Activated T-cell treated with anti-CD3 and anti-CD28 coated beads, Interleukin-2, amount 50 U/mL, for 1 hour (primary cell): ENCODE measurements around the gene FNIP2.
"Not testable (repeated sequence)": the region's sequence is repeated elsewhere in the genome, so short reads cannot be mapped to it uniquely, and the experiment has no call there.

Experiments used
- DNase-seq: peaks from one replicate; pipeline ENCODE4 v3.0.0-alpha.2; 2020

FNIP2 gene

GRCh38 chr4:158768555-158769174, at the start of gene FNIP2:
Gene FNIP2, plus strand, starts transcription at chr4:158769026. Its CDS starts 187 bp downstream, at chr4:158769213.
- DNase-seq, result peak; percentile 78

GRCh38 chr4:158721680-158722079, 47.1 kb upstream of the FNIP2 start:
- no peak for DNase-seq

GRCh38 chr4:158722291-158722916, 46.4 kb upstream of the FNIP2 start:
- DNase-seq, result peak; percentile 22

GRCh38 chr4:158722917-158723793, 45.7 kb upstream of the FNIP2 start, which contains the start of gene PPID:
Gene PPID, minus strand, starts transcription at chr4:158723396. Its CDS starts 108 bp downstream, at chr4:158723288.
- peak; percentile 81 for DNase-seq

- no peak for DNase-seq
Observed at GRCh38 chr4:158724637-158725036, 44.2 kb upstream of the FNIP2 start.

GRCh38 chr4:158726633-158727032, 42.2 kb upstream of the FNIP2 start:
- no peak for DNase-seq

- no peak for DNase-seq
Observed at GRCh38 chr4:158728236-158728635, 40.6 kb upstream of the FNIP2 start.

- DNase-seq, result peak; percentile 51
Observed at GRCh38 chr4:158729716-158730559, 38.9 kb upstream of the FNIP2 start.

GRCh38 chr4:158738866-158739265, 30.0 kb upstream of the FNIP2 start:
- no peak for DNase-seq

- DNase-seq, result no peak
Observed at GRCh38 chr4:158739600-158739999, 29.2 kb upstream of the FNIP2 start.

- DNase-seq, result no peak
Observed at GRCh38 chr4:158741326-158742021, 27.4 kb upstream of the FNIP2 start.

- DNase-seq, result not testable (repeated sequence)
Observed at GRCh38 chr4:158746537-158746936, 22.3 kb upstream of the FNIP2 start.

GRCh38 chr4:158750379-158750778, 18.4 kb upstream of the FNIP2 start:
- DNase-seq, result no peak

- DNase-seq, result no peak
Observed at GRCh38 chr4:158754385-158755180, 14.2 kb upstream of the FNIP2 start.

GRCh38 chr4:158755819-158756218, 13.0 kb upstream of the FNIP2 start:
- DNase-seq, result not testable (repeated sequence)

- no peak for DNase-seq
Observed at GRCh38 chr4:158756588-158756987, 12.2 kb upstream of the FNIP2 start.

- DNase-seq, result no peak
Observed at GRCh38 chr4:158758142-158758541, 10.7 kb upstream of the FNIP2 start.

- DNase-seq, result no peak
Observed at GRCh38 chr4:158758703-158759102, 10.1 kb upstream of the FNIP2 start.

GRCh38 chr4:158759539-158759938, 9.3 kb upstream of the FNIP2 start:
- not testable (repeated sequence) for DNase-seq

GRCh38 chr4:158760866-158761265, 8.0 kb upstream of the FNIP2 start:
- no peak for DNase-seq

GRCh38 chr4:158762553-158762952, 6.3 kb upstream of the FNIP2 start:
- DNase-seq, result no peak
